Measurements from ENCODE around the gene FAM78A.

DNA sequence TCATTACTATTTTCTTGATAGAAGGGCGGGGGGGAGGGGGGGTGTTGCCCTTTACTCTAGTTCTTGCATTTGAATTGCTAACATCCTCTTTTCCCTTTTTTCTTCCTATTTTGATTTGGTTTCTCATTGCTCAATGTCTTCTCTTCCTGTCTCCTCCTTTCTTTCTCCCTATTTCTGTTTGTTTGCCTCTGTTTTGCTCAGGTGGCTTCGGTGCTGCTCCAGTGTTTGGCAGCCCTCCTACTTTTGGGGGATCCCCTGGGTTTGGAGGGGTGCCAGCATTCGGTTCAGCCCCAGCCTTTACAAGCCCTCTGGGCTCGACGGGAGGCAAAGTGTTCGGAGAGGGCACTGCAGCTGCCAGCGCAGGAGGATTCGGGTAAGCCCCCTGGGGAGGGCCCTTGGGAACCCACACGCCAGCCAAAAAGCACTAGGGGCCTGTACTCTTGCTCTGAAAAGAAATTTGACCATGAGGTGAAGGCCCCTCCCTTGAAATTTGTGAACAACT is 48.3 kb downstream of the FAM78A start:
- TF ChIP-seq, protein P1, sequence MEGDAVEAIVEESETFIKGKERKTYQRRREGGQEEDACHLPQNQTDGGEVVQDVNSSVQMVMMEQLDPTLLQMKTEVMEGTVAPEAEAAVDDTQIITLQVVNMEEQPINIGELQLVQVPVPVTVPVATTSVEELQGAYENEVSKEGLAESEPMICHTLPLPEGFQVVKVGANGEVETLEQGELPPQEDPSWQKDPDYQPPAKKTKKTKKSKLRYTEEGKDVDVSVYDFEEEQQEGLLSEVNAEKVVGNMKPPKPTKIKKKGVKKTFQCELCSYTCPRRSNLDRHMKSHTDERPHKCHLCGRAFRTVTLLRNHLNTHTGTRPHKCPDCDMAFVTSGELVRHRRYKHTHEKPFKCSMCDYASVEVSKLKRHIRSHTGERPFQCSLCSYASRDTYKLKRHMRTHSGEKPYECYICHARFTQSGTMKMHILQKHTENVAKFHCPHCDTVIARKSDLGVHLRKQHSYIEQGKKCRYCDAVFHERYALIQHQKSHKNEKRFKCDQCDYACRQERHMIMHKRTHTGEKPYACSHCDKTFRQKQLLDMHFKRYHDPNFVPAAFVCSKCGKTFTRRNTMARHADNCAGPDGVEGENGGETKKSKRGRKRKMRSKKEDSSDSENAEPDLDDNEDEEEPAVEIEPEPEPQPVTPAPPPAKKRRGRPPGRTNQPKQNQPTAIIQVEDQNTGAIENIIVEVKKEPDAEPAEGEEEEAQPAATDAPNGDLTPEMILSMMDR (conservative IDR thresholded peaks at IDR 0.05; ENCODE audit: low read length): no peak
- TF ChIP-seq EZH2phosphoT487 (IDR thresholded peaks at IDR 0.05; ENCODE audit: borderline replicate concordance): no peak
